Body of pancreas (tissue), 4 donors: ENCODE results near the gene CMTM8. TPM values are rescaled to one million over a fixed set of nuclear protein-coding genes. Genes with fewer than 3 reads are reported as not detected.

ENCODE experiments used
- ATAC-seq: fragments of 150-250 bp; one replicate; pipeline ENCODE4 v1.9.1; 2016
- DNase-seq, 4 donors: peaks; one replicate each; pipeline ENCODE4 v3.0.0-alpha.2; 2019
- H3K27ac ChIP-seq, 4 donors: fragments of 200-600 bp; sonication (generic); 1 replicate in 3 of 4; 2 replicates in 1 of 4; pipeline versions ENCODE4 v1.5.1 to v1.6.1; 2016 to 2019; ENCODE audit warnings: mild to moderate bottlenecking in 1 of 4, mixed read lengths in 1 of 4, moderate library complexity in 1 of 4
- H3K27me3 ChIP-seq, 2 donors: fragments of 200-600 bp; sonication (generic); one replicate each; pipeline ENCODE4 v1.6.0; 2016; ENCODE audit warnings: mild to moderate bottlenecking in 1 of 2
- H3K36me3 ChIP-seq, 2 donors: fragments of 200-600 bp; sonication (generic); replicated peaks in 1 of 2; 2 replicates each; pipeline ENCODE4 v1.5.1; 2016; ENCODE audit warnings: low read depth in 2 of 2; ENCODE audit not compliant: insufficient read depth in 1 of 2
- H3K4me1 ChIP-seq: fragments of 200-600 bp; sonication (generic); one replicate; pipeline ENCODE4 v1.6.0; 2016
- H3K4me3 ChIP-seq, 2 donors: fragments of 200-600 bp; sonication (generic); 1 replicate in 1 of 2; 2 replicates in 1 of 2; pipeline ENCODE4 v1.5.1; 2016 to 2019
- H3K9me3 ChIP-seq, 3 donors: fragments of 200-600 bp; sonication (generic); 1 replicate in 2 of 3; 2 replicates in 1 of 3; pipeline ENCODE4 v1.5.1; 2016
- POLR2A ChIP-seq, 3 donors: fragments of 450-650 bp; IDR thresholded peaks; one replicate each; pipeline ENCODE4 v1.6.1; 2016; ENCODE audit warnings: antibody characterized with exemption in 3 of 3, mild to moderate bottlenecking in 2 of 3
- WGBS, 2 donors: methylation state at CpG; one replicate each; pipeline ENCODE4 v1.1.5; 2017; 5-methylcytosine and 5-hydroxymethylcytosine counted together
- intact Hi-C: fragments of 100-400 bp; cut with DNase I; formaldehyde crosslinking; loops from one replicate; pipeline ENCODE4 v1.15.1; 2023
- total RNA-seq, 2 donors: library from RNA; depleted of rRNA; stranded (reverse); fragments of >200 nt; gene quantifications; one replicate each; pipeline ENCODE4 v1.1.0, GENCODE V29; 2016
- TF ChIP-seq, protein P1 (sequence below), 7 experiments: fragments of 450-650 bp in 4 of 7; fragments of 200-600 bp in 3 of 7; sonication (generic) in 3 of 7; IDR thresholded peaks; one replicate each; pipeline ENCODE4 v1.5.1; 2016 to 2019; ENCODE audit warnings: antibody characterized with exemption in 7 of 7

CMTM8 gene
- total RNA-seq, 2 donors from 2014 or later = 22.7 to 31.4 TPM

DNA sequence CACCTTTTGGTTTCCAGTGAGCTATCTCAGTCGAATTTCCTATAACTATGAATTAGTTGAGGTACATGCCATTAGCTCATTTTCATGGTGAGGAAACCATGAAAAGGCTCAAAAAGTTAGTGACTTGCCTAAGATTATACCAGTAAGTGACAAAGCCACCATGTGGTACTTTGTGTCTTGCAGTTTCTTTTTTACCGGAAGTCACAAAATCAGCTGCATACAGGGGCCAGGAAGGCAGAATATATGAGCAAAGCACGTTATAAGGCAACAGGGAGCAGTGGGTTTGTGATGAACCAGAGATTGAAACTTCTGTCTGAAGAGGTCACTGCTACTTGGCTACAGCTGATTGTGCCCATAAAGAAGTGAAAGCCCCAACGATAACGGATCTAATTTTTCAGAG is 50.3 kb downstream of the CMTM8 start:
- DNase-seq = no peak
- Histone ChIP-seq H3K27ac (no peak overlapping the region), H3K36me3 (no peaks in the 10 kb centered on the region), H3K9me3 (no peaks in the 10 kb centered on the region), H3K4me1 (peaks cover 71% of the 10 kb centered on the region), H3K27me3 (no peaks in the 10 kb centered on the region), H3K4me3 (no peak overlapping the region)
- intact Hi-C loops = no loop called here
- 70 to 84% methylated on average over 5 of the region's 5 CpGs for WGBS, 2 donors
- no peak for ATAC-seq
- TF ChIP-seq, protein P1, sequence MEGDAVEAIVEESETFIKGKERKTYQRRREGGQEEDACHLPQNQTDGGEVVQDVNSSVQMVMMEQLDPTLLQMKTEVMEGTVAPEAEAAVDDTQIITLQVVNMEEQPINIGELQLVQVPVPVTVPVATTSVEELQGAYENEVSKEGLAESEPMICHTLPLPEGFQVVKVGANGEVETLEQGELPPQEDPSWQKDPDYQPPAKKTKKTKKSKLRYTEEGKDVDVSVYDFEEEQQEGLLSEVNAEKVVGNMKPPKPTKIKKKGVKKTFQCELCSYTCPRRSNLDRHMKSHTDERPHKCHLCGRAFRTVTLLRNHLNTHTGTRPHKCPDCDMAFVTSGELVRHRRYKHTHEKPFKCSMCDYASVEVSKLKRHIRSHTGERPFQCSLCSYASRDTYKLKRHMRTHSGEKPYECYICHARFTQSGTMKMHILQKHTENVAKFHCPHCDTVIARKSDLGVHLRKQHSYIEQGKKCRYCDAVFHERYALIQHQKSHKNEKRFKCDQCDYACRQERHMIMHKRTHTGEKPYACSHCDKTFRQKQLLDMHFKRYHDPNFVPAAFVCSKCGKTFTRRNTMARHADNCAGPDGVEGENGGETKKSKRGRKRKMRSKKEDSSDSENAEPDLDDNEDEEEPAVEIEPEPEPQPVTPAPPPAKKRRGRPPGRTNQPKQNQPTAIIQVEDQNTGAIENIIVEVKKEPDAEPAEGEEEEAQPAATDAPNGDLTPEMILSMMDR (IDR thresholded peaks at IDR 0.05) = no peak
- TF ChIP-seq POLR2A (IDR thresholded peaks at IDR 0.05) = no peak

DNA sequence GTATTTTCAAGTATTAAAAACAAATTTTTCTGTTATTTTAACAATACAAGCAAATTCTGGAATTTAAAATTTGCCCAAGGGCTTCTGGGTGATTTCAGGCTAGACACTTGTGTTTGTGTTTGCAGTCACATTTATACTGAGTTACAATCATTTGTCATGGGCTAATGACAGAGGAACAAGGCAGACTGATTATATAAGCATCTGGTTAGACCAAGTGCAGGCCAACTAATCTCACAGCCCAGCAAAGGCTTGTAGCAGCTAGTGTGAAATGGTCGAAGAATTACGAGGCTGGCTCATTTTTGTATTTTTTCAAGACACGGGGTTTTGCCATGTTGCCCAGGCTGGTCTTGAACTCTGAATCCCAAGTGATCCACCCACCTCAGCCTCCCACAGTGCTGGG is 52.1 kb downstream of the CMTM8 start:
- Histone ChIP-seq H3K27ac (peak overlapping the region in 3 of 4 donors; percentile 11 to 57 (median 51)), H3K27me3 (no peaks in the 10 kb centered on the region), H3K36me3 (no peaks in the 10 kb centered on the region), H3K4me3 (no peak overlapping the region), H3K4me1 (peaks cover 63% of the 10 kb centered on the region), H3K9me3 (no peaks in the 10 kb centered on the region)
- TF ChIP-seq POLR2A (IDR thresholded peaks at IDR 0.05) = no peak
- TF ChIP-seq, protein P1 (IDR thresholded peaks at IDR 0.05) = no peak
- peak; percentile 36 for ATAC-seq
- DNase-seq = no peak
- intact Hi-C loops = no loop called here
- 9 to 23% methylated on average over 3 of the region's 3 CpGs for WGBS, 2 donors

DNA sequence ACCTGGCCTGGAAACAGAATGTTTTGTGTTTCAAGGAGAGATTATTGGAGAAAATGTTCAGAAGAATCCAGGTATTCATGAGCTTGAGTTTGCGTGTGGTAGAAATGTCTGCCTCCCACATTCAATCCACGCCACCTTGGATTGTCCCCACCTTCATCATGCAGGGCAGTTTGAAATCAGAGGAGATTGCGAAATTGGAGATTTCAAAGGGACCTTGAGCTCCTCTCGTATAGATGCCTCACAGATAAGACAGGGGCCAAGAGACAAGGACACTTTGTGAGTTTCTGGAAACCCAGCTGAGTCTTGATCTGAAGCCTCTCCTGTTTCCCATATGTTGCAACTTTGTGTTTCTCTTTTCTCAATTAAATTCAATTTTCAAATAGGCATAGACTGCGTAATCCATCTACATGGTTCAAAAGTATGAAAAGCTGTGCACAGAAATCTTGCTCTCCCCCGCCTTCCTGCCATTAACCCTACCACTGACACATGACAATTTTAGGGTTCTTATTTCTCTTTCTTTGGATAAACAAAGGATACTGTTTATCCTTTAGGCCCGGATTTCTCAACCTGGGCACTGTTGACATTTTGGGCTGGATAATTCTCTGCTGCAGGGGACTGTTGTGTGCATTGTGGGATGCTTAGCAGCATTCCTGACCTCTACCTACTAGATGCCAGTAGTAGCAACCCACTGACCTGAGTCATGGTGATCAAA is 53.8 kb downstream of the CMTM8 start:
- TF ChIP-seq POLR2A (IDR thresholded peaks at IDR 0.05) = no peak
- TF ChIP-seq, protein P1 (IDR thresholded peaks at IDR 0.05) = no peak
- Histone ChIP-seq H3K27ac (peak overlapping the region in 2 of 4 donors; percentile 50 to 51), H3K27me3 (no peaks in the 10 kb centered on the region), H3K36me3 (no peaks in the 10 kb centered on the region), H3K4me3 (no peak overlapping the region), H3K4me1 (peaks cover 54% of the 10 kb centered on the region), H3K9me3 (no peaks in the 10 kb centered on the region)
- DNase-seq (no peak), ATAC-seq (no peak)
- intact Hi-C loops = no loop called here
- 55 to 65% methylated on average over 7 of the region's 7 CpGs for WGBS, 2 donors

DNA sequence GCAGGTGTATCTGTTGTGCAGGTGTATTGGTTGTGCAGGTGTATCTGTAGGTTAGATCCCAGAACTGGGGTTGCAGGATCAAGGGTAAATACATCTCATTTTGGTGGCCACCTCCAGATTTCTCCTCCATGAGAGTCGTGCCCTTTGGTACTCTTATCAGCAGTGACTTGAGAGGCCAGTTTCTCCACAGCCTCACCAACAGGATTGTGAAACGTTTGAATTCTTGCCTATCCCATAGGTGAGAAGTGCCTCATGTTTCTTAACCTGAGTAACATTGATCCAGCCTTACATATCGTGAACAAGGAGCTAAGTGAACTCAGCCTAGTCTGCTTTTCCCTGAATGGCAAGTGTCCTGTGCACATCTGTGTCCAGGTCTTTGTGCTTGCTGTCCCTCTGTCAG is 55.4 kb downstream of the CMTM8 start:
- intact Hi-C loops = no loop called here
- 20 to 21% methylated on average over 3 of the region's 3 CpGs for WGBS, 2 donors
- Histone ChIP-seq H3K27ac (peak overlapping the region in 1 of 4 donors; percentile 34), H3K9me3 (no peaks in the 10 kb centered on the region), H3K4me1 (peaks cover 54% of the 10 kb centered on the region), H3K27me3 (no peaks in the 10 kb centered on the region), H3K36me3 (no peaks in the 10 kb centered on the region), H3K4me3 (no peak overlapping the region)
- DNase-seq (no peak), ATAC-seq (peak; percentile 36)
- TF ChIP-seq, protein P1 (IDR thresholded peaks at IDR 0.05) = no peak
- TF ChIP-seq POLR2A (IDR thresholded peaks at IDR 0.05) = no peak
